ENCODE results near the gene ARHGAP15.

DNA sequence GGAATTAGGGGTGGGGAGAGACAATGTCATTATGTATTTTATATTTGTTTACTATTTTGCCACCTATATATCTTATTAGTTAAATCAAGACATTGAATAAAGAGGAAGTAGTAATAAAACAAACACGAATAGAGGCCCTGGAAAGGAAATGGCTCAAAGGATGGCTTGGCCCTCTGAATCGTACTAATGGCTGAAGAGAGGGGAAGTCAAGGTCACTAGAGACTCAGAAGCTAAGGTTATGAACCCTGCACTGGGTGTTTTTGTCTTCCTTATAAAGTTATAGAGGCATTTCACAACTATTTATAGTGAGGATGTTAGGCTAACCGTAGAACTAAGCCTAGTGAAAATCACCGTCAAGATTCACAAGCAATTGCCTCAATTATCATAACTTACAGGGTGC, 685.9 kb downstream of the ARHGAP15 start:
- no peak for TF ChIP-seq CTCF (IDR thresholded peaks at IDR 0.05; ENCODE audit: low read depth, low read length, missing input control)
- no peak for TF ChIP-seq TAF1 (conservative IDR thresholded peaks at IDR 0.05)
- no peak for TF ChIP-seq GABPA (IDR thresholded peaks at IDR 0.05 in 1 of 2, conservative IDR thresholded peaks at IDR 0.05 in 1 of 2)
- no peak for TF ChIP-seq YY1 (IDR thresholded peaks at IDR 0.05)
- no peak for TF ChIP-seq MAX (IDR thresholded peaks at IDR 0.05)
- no peak for TF ChIP-seq JUND (IDR thresholded peaks at IDR 0.05)
- no peak for TF ChIP-seq REST (IDR thresholded peaks at IDR 0.05)
- TF ChIP-seq EGR1 (IDR thresholded peaks at IDR 0.05; ENCODE audit: low read depth in 2 of 2): no peak
- no peak for TF ChIP-seq RAD21 (IDR thresholded peaks at IDR 0.05)
- TF ChIP-seq, protein P1, sequence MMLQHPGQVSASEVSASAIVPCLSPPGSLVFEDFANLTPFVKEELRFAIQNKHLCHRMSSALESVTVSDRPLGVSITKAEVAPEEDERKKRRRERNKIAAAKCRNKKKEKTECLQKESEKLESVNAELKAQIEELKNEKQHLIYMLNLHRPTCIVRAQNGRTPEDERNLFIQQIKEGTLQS (IDR thresholded peaks at IDR 0.05): no peak
- no peak for TF ChIP-seq HNF4A (conservative IDR thresholded peaks at IDR 0.05)

Measured in liver (tissue), 3 donors.